ENCODE data around the gene SLC22A17. TPM values are rescaled to one million over a fixed set of nuclear protein-coding genes. Genes with fewer than 3 reads are reported as not detected.
A peak's percentile ranks its signal among the peaks of the same experiment; 100 is the strongest.

SLC22A17 gene
- total and polyA plus RNA-seq, 11 donors, result 7.2 to 14.9 (median 9.8) TPM

DNA sequence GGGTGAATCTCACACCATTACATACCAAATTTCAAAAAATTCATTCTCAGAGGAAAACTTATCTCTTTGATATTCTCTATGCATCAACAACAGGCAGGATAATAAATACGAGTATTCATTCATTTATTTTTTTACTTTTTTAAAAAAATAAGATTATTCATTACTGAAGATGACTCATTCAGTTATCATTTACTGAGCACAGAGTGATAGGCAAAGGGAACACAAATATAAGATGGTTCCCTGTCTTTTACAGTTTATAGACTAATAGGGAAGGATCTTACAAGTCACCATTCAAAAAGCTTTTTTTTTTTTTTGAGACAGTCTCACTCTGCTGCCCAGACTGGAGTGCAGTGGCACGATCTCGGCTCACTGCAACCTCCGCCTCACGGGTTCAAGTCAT lies 36.4 kb downstream of the SLC22A17 start:
- intact Hi-C loops (cut with DNase I), result no loop called here
- H3K9me3 ChIP-seq, result no peaks in the 10 kb centered on the region

DNA sequence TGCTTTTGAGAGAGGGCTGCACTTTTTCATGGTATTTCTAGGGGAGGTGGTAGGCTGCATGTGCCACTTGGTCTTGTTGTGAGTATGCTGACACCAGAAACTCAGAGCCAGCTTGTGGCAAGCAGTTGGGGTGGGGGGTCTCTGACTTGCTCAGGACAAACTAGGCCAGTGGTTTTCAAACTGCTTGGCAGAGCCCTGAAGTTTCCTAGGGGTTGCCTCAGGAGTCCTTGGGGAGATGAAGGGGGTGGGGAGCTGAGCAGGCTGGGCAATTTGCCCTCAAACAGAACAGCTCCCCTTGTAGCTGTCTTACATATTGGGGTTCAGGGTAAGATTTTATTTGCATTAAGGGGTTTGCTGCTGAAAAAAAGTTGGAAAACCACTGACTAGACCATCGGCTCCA lies 42.1 kb downstream of the SLC22A17 start:
- DNase-seq (no peak), ATAC-seq (no peak)
- Histone ChIP-seq H3K9me3 (no peaks in the 10 kb centered on the region), H3K27ac (no peak overlapping the region), H3K4me3 (no peak overlapping the region), H3K27me3 (no peaks in the 10 kb centered on the region), H3K36me3 (peaks cover 0 to 53% (median 29%) of the 10 kb centered on the region in 9 donors), H3K4me1 (peaks cover 0 to 37% (median 26%) of the 10 kb centered on the region in 12 donors)
- TF ChIP-seq, protein P1, sequence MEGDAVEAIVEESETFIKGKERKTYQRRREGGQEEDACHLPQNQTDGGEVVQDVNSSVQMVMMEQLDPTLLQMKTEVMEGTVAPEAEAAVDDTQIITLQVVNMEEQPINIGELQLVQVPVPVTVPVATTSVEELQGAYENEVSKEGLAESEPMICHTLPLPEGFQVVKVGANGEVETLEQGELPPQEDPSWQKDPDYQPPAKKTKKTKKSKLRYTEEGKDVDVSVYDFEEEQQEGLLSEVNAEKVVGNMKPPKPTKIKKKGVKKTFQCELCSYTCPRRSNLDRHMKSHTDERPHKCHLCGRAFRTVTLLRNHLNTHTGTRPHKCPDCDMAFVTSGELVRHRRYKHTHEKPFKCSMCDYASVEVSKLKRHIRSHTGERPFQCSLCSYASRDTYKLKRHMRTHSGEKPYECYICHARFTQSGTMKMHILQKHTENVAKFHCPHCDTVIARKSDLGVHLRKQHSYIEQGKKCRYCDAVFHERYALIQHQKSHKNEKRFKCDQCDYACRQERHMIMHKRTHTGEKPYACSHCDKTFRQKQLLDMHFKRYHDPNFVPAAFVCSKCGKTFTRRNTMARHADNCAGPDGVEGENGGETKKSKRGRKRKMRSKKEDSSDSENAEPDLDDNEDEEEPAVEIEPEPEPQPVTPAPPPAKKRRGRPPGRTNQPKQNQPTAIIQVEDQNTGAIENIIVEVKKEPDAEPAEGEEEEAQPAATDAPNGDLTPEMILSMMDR (IDR thresholded peaks at IDR 0.05), result no peak
- no peak for TF ChIP-seq POLR2A (IDR thresholded peaks at IDR 0.05)
- 78 to 90% (median 86%) methylated on average over 1 of the region's 1 CpG for WGBS, 4 donors
- intact Hi-C loops (cut with DNase I), result no loop called here

More for the DNA sequence above, 36.4 kb downstream of the SLC22A17 start:
- Histone ChIP-seq H3K4me3 (no peak overlapping the region), H3K36me3 (peaks cover 0 to 24% (median 10%) of the 10 kb centered on the region in 9 donors), H3K27me3 (no peaks in the 10 kb centered on the region), H3K27ac (no peak overlapping the region), H3K4me1 (peaks cover 0 to 8% (median 4%) of the 10 kb centered on the region in 12 donors)
- TF ChIP-seq, protein P1 (IDR thresholded peaks at IDR 0.05), result no peak
- no peak for TF ChIP-seq POLR2A (IDR thresholded peaks at IDR 0.05)
- no peak for DNase-seq
- 86 to 90% (median 89%) methylated on average over 5 of the region's 5 CpGs for WGBS, 4 donors
- no peak for ATAC-seq

GRCh38 chr14:23308721-23309445 lies 43.8 kb downstream of the SLC22A17 start:
- WGBS, 4 donors, result 86 to 88% (median 87%) methylated on average over 17 of the region's 17 CpGs
- Histone ChIP-seq H3K27me3 (no peaks in the 10 kb centered on the region), H3K27ac (no peak overlapping the region), H3K9me3 (no peaks in the 10 kb centered on the region), H3K4me1 (peaks cover 0 to 39% (median 26%) of the 10 kb centered on the region in 12 donors), H3K4me3 (no peak overlapping the region), H3K36me3 (peaks cover 0 to 48% (median 29%) of the 10 kb centered on the region in 9 donors)
- TF ChIP-seq POLR2A (IDR thresholded peaks at IDR 0.05), result no peak
- no peak for ATAC-seq
- DNase-seq, result no peak
- intact Hi-C loops (cut with DNase I), result loop anchor here in 2 of 10 donors (10.0 kb wide), 2 partner anchors 214 to 246 kb away; partner anchors contain the start of genes ACIN1 (in 1 of the 2), C14orf119 (in 1 of the 2), THTPA (in 1 of the 2) and ZFHX2 (in 1 of the 2)

DNA sequence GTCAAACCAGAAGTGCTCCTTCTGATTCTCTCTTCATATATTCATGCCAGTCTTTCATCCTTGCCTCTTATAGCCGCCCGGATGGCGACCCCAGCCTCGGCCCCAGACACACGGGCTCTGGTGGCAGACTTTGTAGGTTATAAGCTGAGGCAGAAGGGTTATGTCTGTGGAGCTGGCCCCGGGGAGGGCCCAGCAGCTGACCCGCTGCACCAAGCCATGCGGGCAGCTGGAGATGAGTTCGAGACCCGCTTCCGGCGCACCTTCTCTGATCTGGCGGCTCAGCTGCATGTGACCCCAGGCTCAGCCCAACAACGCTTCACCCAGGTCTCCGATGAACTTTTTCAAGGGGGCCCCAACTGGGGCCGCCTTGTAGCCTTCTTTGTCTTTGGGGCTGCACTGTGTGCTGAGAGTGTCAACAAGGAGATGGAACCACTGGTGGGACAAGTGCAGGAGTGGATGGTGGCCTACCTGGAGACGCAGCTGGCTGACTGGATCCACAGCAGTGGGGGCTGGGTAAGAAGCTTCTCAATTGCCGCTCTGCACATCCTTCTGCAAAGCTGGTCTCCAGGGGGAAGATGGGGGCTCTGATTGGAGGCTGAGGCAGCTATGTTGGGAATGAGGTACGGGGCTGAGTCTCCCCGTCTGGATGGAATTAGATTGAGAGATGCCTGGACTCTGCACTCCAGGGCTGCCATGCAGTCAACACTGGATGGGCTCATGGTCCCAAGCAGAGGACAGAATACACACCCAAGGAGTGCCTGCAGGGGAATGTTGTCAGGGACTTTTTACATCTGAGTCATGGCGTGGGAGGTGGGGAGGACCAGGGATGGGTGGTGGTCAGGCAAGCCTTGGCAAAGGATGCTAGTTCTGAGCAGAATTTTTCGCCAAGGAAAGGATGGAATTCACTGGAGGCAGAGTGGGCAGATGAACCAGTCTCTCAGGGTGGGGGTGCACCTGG lies 44.7 kb downstream of the SLC22A17 start:
- H3K27ac ChIP-seq, result peak overlapping the region in 10 of 12 donors; percentile 71 to 94 (median 91)
- no peaks in the 10 kb centered on the region for H3K9me3 ChIP-seq
- no peak for TF ChIP-seq POLR2A (IDR thresholded peaks at IDR 0.05)
- TF ChIP-seq, protein P1 (IDR thresholded peaks at IDR 0.05), result no peak
- intact Hi-C loops (cut with DNase I), result loop anchor here in 3 of 10 donors (2.0 to 10.0 kb wide), 3 partner anchors 13 to 247 kb away; partner anchors contain the start of genes ACIN1 (in 1 of the 3), C14orf119 (in 1 of the 3), PABPN1 (in 1 of the 3) and THTPA (in 1 of the 3)
- WGBS, 4 donors, result 88 to 91% (median 90%) methylated on average over 22 of the region's 22 CpGs
- ATAC-seq, result no peak
- H3K27me3 ChIP-seq, result no peaks in the 10 kb centered on the region
- peaks cover 0 to 48% (median 29%) of the 10 kb centered on the region in 9 donors for H3K36me3 ChIP-seq
- no peak for DNase-seq
- peaks cover 0 to 42% (median 28%) of the 10 kb centered on the region in 12 donors for H3K4me1 ChIP-seq
- peak overlapping the region in 8 of 12 donors; percentile 60 to 96 (median 76) for H3K4me3 ChIP-seq

Data from heart left ventricle (tissue), 16 donors.